HepG2 (cell line): ENCODE data around the gene DDX31. TPM values are rescaled to one million over a fixed set of nuclear protein-coding genes. Genes with fewer than 3 reads are reported as not detected.

Source experiments
- E2F1 ChIP-seq: sonication (generic); formaldehyde crosslinking; IDR thresholded peaks from 2 replicates; pipeline ENCODE4 v1.5.0; 2020; ENCODE audit warnings: missing genetic modification reagents
- TARDBP ChIP-seq: sonication (generic); formaldehyde crosslinking; IDR thresholded peaks from 2 replicates; pipeline ENCODE4 v1.8.0; 2022; ENCODE audit warnings: mild to moderate bottlenecking, missing genetic modification reagents
- ZNF17 ChIP-seq: sonication (generic); formaldehyde crosslinking; IDR thresholded peaks from 2 replicates; pipeline ENCODE4 v1.5.0; 2020; ENCODE audit warnings: mild to moderate bottlenecking, missing genetic modification reagents
- ZNF484 ChIP-seq: sonication (generic); formaldehyde crosslinking; IDR thresholded peaks from 2 replicates; pipeline ENCODE4 v1.5.1; 2020; ENCODE audit warnings: mild to moderate bottlenecking, low read depth, missing genetic modification reagents, borderline replicate concordance
- ZNF687 ChIP-seq: sonication (generic); formaldehyde crosslinking; IDR thresholded peaks from 2 replicates; pipeline ENCODE4 v1.5.1; 2020; ENCODE audit warnings: mild to moderate bottlenecking, missing genetic modification reagents, moderate library complexity
- polyA plus RNA-seq, 8 experiments: library from polyadenylated mRNA; depleted of rRNA in 3 of 8; stranded (reverse) in 7 of 8; unstranded in 1 of 8; fragments of >200 nt; fragmentation: Illumina TruSeq in 4 of 8; extraction: Trizol in 4 of 8; gene quantifications; 2 replicates each; pipeline versions ENCODE4 v1.2.1 to v1.2.3, GENCODE V29; 2011 to 2016; ENCODE audit warnings: low read depth in 4 of 8, missing spikeins in 1 of 8, mixed read lengths in 1 of 8; ENCODE audit not compliant: insufficient read depth in 1 of 8
- total RNA-seq, 5 experiments: library from RNA; depleted of rRNA; stranded (reverse); fragments of >200 nt; fragmentation: Illumina TruSeq; extraction: Trizol; gene quantifications; 2 replicates each; pipeline ENCODE4 v1.2.3, GENCODE V29; 2016; ENCODE audit warnings: low read depth in 1 of 5
- TF ChIP-seq, protein P1 (sequence below): IDR thresholded peaks from 2 replicates; pipeline ENCODE4 v1.6.1; 2016; ENCODE audit warnings: low read depth, control low read depth

The DDX31 gene
- total and polyA plus RNA-seq, 2 of the 13 experiments (the other 11 are each of a cell fraction or from before 2014, with no cell fraction given) = 11.4 to 16.3 TPM

- no peak for TF ChIP-seq ZNF687 (CRISPR knock-in tag)
- TF ChIP-seq TARDBP = no peak
- no peak for TF ChIP-seq ZNF484 (CRISPR knock-in tag)
- TF ChIP-seq ZNF17 (CRISPR knock-in tag) = no peak
- TF ChIP-seq E2F1 = no peak
- TF ChIP-seq, protein P1, sequence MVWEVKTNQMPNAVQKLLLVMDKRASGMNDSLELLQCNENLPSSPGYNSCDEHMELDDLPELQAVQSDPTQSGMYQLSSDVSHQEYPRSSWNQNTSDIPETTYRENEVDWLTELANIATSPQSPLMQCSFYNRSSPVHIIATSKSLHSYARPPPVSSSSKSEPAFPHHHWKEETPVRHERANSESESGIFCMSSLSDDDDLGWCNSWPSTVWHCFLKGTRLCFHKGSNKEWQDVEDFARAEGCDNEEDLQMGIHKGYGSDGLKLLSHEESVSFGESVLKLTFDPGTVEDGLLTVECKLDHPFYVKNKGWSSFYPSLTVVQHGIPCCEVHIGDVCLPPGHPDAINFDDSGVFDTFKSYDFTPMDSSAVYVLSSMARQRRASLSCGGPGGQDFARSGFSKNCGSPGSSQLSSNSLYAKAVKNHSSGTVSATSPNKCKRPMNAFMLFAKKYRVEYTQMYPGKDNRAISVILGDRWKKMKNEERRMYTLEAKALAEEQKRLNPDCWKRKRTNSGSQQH = no peak
- TF ChIP-seq, all 625 proteins: peak for 0
Measured at GRCh38 chr9:132690696-132691095, 20.9 kb upstream of the DDX31 start (continued).
